ENCODE results near the gene TFEC. TPM values are rescaled to one million over a fixed set of nuclear protein-coding genes. Genes with fewer than 3 reads are reported as not detected.

The TFEC gene
- total RNA-seq, 1 donor from 2014 or later = 4.7 TPM

GRCh38 chr7:116034411-116034810 lies 3.8 kb upstream of the TFEC start:
- intact Hi-C loops (cut with DNase I) = no loop called here
- H3K9me3 ChIP-seq = no peaks in the 10 kb centered on the region
- TF ChIP-seq POLR2A (IDR thresholded peaks at IDR 0.05) (no peak), POLR2AphosphoS5 (IDR thresholded peaks at IDR 0.05; ENCODE audit: insufficient read depth in 1 of 2, low read depth in 1 of 2) (no peak), CTCF (IDR thresholded peaks at IDR 0.05) (no peak)
- no peak overlapping the region for H3K27ac ChIP-seq
- H3K4me1 ChIP-seq = no peaks in the 10 kb centered on the region
- no peaks in the 10 kb centered on the region for H3K27me3 ChIP-seq
- DNase-seq (ENCODE audit: extremely low spot score in 2 of 2) = no peak
- H3K4me3 ChIP-seq = no peak overlapping the region
- no peaks in the 10 kb centered on the region for H3K36me3 ChIP-seq

- no peaks in the 10 kb centered on the region for H3K36me3 ChIP-seq
- intact Hi-C loops (cut with DNase I) = no loop called here
- no peak overlapping the region for H3K27ac ChIP-seq
- no peak for DNase-seq (ENCODE audit: extremely low spot score in 2 of 2)
- TF ChIP-seq POLR2AphosphoS5 (IDR thresholded peaks at IDR 0.05; ENCODE audit: insufficient read depth in 1 of 2, low read depth in 1 of 2) (no peak), POLR2A (IDR thresholded peaks at IDR 0.05) (no peak)
- H3K9me3 ChIP-seq = no peaks in the 10 kb centered on the region
- H3K27me3 ChIP-seq = no peaks in the 10 kb centered on the region
- no peak overlapping the region for H3K4me3 ChIP-seq
- H3K4me1 ChIP-seq = no peaks in the 10 kb centered on the region
These were observed 2.3 kb upstream of the TFEC start for GRCh38 chr7:116032886-116033285.

- no peak for DNase-seq (ENCODE audit: extremely low spot score in 2 of 2)
- H3K27ac ChIP-seq = no peak overlapping the region
- intact Hi-C loops (cut with DNase I) = no loop called here
- no peaks in the 10 kb centered on the region for H3K36me3 ChIP-seq
- H3K4me3 ChIP-seq = no peak overlapping the region
- H3K4me1 ChIP-seq = no peaks in the 10 kb centered on the region
- TF ChIP-seq CTCF (IDR thresholded peaks at IDR 0.05) = no peak
- no peak for TF ChIP-seq POLR2A (IDR thresholded peaks at IDR 0.05)
- no peak for TF ChIP-seq POLR2AphosphoS5 (IDR thresholded peaks at IDR 0.05; ENCODE audit: insufficient read depth in 1 of 2, low read depth in 1 of 2)
- no peaks in the 10 kb centered on the region for H3K27me3 ChIP-seq
- H3K9me3 ChIP-seq = no peaks in the 10 kb centered on the region
These were observed 1.8 kb downstream of the TFEC start for GRCh38 chr7:116028787-116029186.

GRCh38 chr7:116027786-116028185 lies 2.8 kb downstream of the TFEC start:
- no peak overlapping the region for H3K27ac ChIP-seq
- TF ChIP-seq CTCF (IDR thresholded peaks at IDR 0.05) = no peak
- no peak for TF ChIP-seq POLR2AphosphoS5 (IDR thresholded peaks at IDR 0.05; ENCODE audit: insufficient read depth in 1 of 2, low read depth in 1 of 2)
- TF ChIP-seq POLR2A (IDR thresholded peaks at IDR 0.05) = no peak
- no peaks in the 10 kb centered on the region for H3K36me3 ChIP-seq
- no peak overlapping the region for H3K4me3 ChIP-seq
- no peak for DNase-seq (ENCODE audit: extremely low spot score in 2 of 2)
- no peaks in the 10 kb centered on the region for H3K9me3 ChIP-seq
- intact Hi-C loops (cut with DNase I) = no loop called here
- H3K4me1 ChIP-seq = no peaks in the 10 kb centered on the region
- H3K27me3 ChIP-seq = no peaks in the 10 kb centered on the region

GRCh38 chr7:116024826-116025809 lies 5.4 kb downstream of the TFEC start:
- DNase-seq (ENCODE audit: extremely low spot score in 2 of 2) = no peak
- intact Hi-C loops (cut with DNase I) = no loop called here
- Histone ChIP-seq H3K27ac (no peak overlapping the region), H3K9me3 (no peaks in the 10 kb centered on the region), H3K4me3 (no peak overlapping the region), H3K36me3 (no peaks in the 10 kb centered on the region), H3K4me1 (no peaks in the 10 kb centered on the region), H3K27me3 (no peaks in the 10 kb centered on the region)
- TF ChIP-seq POLR2AphosphoS5 (IDR thresholded peaks at IDR 0.05; ENCODE audit: insufficient read depth in 1 of 2, low read depth in 1 of 2) (no peak), POLR2A (IDR thresholded peaks at IDR 0.05) (no peak), CTCF (IDR thresholded peaks at IDR 0.05) (no peak)

Data from vagina (tissue), 2 donors.